Aorta (tissue), 5 donors: Measurements from ENCODE around the gene FRA10AC1. TPM values are rescaled to one million over a fixed set of nuclear protein-coding genes. Genes with fewer than 3 reads are reported as not detected.

Source experiments
- ATAC-seq: fragments of 200-7000 bp; cut with Tn5 transposase; one replicate; pipeline ENCODE4 v1.9.1; 2022; ENCODE audit warnings: moderate library complexity; ENCODE audit not compliant: low FRiP score
- DNase-seq, 2 donors: peaks; one replicate each; pipeline ENCODE4 v3.0.0-alpha.2; 2020
- H3K27ac ChIP-seq, 2 donors: one replicate each; pipeline ENCODE4 v1.5.1; 2013; ENCODE audit warnings: low read length in 2 of 2, mild to moderate bottlenecking in 2 of 2, moderate library complexity in 2 of 2, control low read depth in 1 of 2, inconsistent platforms in 1 of 2, low read depth in 1 of 2
- H3K27me3 ChIP-seq, 2 donors: one replicate each; pipeline ENCODE4 v1.6.1; 2013; ENCODE audit warnings: control low read depth in 1 of 2, low read length in 1 of 2, mild to moderate bottlenecking in 1 of 2, moderate library complexity in 1 of 2; ENCODE audit not compliant: insufficient read depth in 2 of 2, control insufficient read depth in 1 of 2
- H3K36me3 ChIP-seq, 2 donors: one replicate each; pipeline ENCODE4 v1.6.1; 2013; ENCODE audit warnings: control low read depth in 1 of 2, low read length in 1 of 2, mild to moderate bottlenecking in 1 of 2; ENCODE audit not compliant: insufficient read depth in 2 of 2, control insufficient read depth in 1 of 2
- H3K4me1 ChIP-seq, 2 donors: one replicate each; pipeline ENCODE4 v1.6.1; 2013; ENCODE audit warnings: low read length in 2 of 2, control low read depth in 1 of 2, mild to moderate bottlenecking in 1 of 2, moderate library complexity in 1 of 2; ENCODE audit not compliant: insufficient read depth in 2 of 2, control insufficient read depth in 1 of 2
- H3K4me3 ChIP-seq, 2 donors: one replicate each; pipeline ENCODE4 v1.5.1; 2013; ENCODE audit warnings: low read length in 2 of 2, control low read depth in 1 of 2, mild to moderate bottlenecking in 1 of 2
- H3K9me3 ChIP-seq: one replicate; pipeline ENCODE4 v1.6.1; 2013; ENCODE audit warnings: mild to moderate bottlenecking, low read length; ENCODE audit not compliant: control insufficient read depth
- WGBS, 2 donors: extraction: QIAGEN DNeasy Blood & Tissue Kit; methylation state at CpG; one replicate each; pipeline ENCODE4 v1.1.7; 2013; 5-methylcytosine and 5-hydroxymethylcytosine counted together
- intact Hi-C, 2 donors: fragments of 100-400 bp; cut with DNase I; formaldehyde crosslinking; loops; one replicate each; pipeline versions ENCODE4 v1.14.2 to v1.15.0; 2022
- polyA plus RNA-seq, 2 donors: library from polyadenylated mRNA; stranded (reverse); fragments of 200-250 nt; gene quantifications; one replicate each; pipeline ENCODE4 v1.2.3, GENCODE V29; 2013
- total RNA-seq, 2 donors: library from RNA; stranded (reverse); fragmentation: NEBNext Ultra II Directional; extraction: Animal tissue kit (Norgen Biotek cat#: 25700); gene quantifications; one replicate each; pipeline ENCODE4 v1.2.1, GENCODE V29; 2021
- donor health status: healthy with polysubstance abuse.
- donor health status: Bipolar disorder and iron deficiency.
- donor health status: DM: no; HTN: no; CAD: no.
- donor health status: DM: no; HTN: no; CAD: no.
- donor health status: DM: yes; HTN: yes; CAD: no.

The FRA10AC1 gene
- total and polyA plus RNA-seq, 4 donors: 15.0 to 32.5 (median 20.4) TPM

- Histone ChIP-seq H3K9me3 (no peaks in the 10 kb centered on the region), H3K4me3 (no peak overlapping the region), H3K36me3 (peaks cover 0 to 8% of the 10 kb centered on the region in 2 donors), H3K27me3 (no peaks in the 10 kb centered on the region), H3K27ac (no peak overlapping the region), H3K4me1 (no peaks in the 10 kb centered on the region)
- ATAC-seq (no peak), DNase-seq (no peak)
- intact Hi-C loops: no loop called here
These were observed 32.0 kb downstream of the FRA10AC1 start for GRCh38 chr10:93670372-93670771.

DNA sequence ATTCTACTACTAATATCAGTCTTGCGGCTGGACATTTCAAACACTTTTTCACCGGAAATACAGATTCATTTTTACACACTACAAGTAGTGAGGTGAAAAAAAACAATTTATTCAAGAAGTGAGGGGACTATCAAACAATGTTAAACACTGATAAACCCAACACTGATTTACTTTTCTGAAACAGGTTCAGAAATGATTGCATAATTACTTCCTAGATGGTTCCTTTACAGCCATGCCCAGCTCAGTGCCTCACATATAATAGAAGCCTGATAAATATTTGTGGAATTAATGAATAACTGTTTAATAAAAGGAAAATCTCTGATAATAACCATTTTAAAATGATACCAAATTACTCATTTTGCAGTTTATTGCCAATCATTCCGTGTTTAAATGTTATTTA, 34.6 kb downstream of the FRA10AC1 start:
- Histone ChIP-seq H3K27ac (no peak overlapping the region), H3K36me3 (peaks cover 0 to 8% of the 10 kb centered on the region in 2 donors), H3K4me1 (no peaks in the 10 kb centered on the region), H3K4me3 (no peak overlapping the region), H3K27me3 (no peaks in the 10 kb centered on the region), H3K9me3 (no peaks in the 10 kb centered on the region)
- WGBS, 2 donors: 94 to 95% methylated on average over 3 of the region's 3 CpGs
- intact Hi-C loops: no loop called here
- ATAC-seq (no peak), DNase-seq (no peak)

DNA sequence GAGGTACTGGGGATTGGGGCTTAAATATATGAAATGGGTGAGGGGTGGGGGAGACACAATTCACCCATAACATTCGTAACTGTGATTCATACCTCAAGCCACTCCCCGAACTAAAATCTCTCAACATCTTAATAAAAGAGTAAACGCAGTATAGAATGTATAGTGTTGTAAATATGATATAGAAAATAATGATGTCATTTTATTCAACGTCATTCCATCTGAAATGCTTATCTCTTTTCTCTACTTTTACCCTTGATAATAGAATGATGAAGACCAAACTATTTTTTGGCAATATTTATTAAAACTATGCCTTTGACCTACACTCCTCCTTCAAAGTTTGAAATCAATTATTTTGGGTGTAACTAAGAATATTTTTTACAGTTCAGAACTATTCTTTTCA, 36.4 kb downstream of the FRA10AC1 start:
- intact Hi-C loops: no loop called here
- no peak overlapping the region for H3K27ac ChIP-seq
- DNase-seq (no peak), ATAC-seq (no peak)
- no peaks in the 10 kb centered on the region for H3K4me1 ChIP-seq
- no peak overlapping the region for H3K4me3 ChIP-seq
- WGBS, 2 donors: 93 to 98% methylated on average over 4 of the region's 4 CpGs
- H3K36me3 ChIP-seq: peaks cover under 1 to 11% of the 10 kb centered on the region in 2 donors
- no peaks in the 10 kb centered on the region for H3K27me3 ChIP-seq
- H3K9me3 ChIP-seq: no peaks in the 10 kb centered on the region

DNA sequence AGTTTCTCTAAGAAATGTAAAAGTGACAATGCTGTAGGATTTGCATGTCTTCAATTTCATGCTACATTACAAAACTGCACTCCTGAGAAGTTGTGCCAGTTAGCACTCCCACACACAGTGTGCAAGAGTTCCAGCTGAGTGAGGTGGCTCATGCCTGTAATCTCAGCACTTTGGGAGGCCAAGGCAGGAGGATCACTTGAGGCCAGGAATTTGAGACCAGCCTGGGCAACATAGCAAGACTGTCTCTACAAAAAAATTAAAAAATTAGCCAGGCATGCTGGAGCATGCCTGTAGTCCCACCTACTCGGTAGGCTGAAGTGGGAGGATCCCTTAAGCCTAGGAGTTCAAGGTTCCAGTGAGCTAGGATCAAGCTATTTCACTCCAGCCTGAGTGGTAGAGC, 44.6 kb downstream of the FRA10AC1 start:
- Histone ChIP-seq H3K27ac (no peak overlapping the region), H3K9me3 (no peaks in the 10 kb centered on the region), H3K4me1 (no peaks in the 10 kb centered on the region), H3K27me3 (no peaks in the 10 kb centered on the region), H3K36me3 (peaks cover 4 to 5% of the 10 kb centered on the region in 2 donors), H3K4me3 (no peak overlapping the region)
- intact Hi-C loops: no loop called here
- ATAC-seq (no peak), DNase-seq (no peak)
- WGBS, 2 donors: 61 to 78% methylated on average over 1 of the region's 1 CpG

- H3K27ac ChIP-seq: no peak overlapping the region
- ATAC-seq (no peak), DNase-seq (no peak)
- H3K4me1 ChIP-seq: no peaks in the 10 kb centered on the region
- H3K36me3 ChIP-seq: peaks cover 0 to 5% of the 10 kb centered on the region in 2 donors
- intact Hi-C loops: no loop called here
- 46 to 48% methylated on average over 1 of the region's 1 CpG for WGBS, 2 donors
- H3K4me3 ChIP-seq: no peak overlapping the region
- H3K27me3 ChIP-seq: no peaks in the 10 kb centered on the region
- H3K9me3 ChIP-seq: no peaks in the 10 kb centered on the region
These were observed 46.2 kb downstream of the FRA10AC1 start for GRCh38 chr10:93656155-93656554.

DNA sequence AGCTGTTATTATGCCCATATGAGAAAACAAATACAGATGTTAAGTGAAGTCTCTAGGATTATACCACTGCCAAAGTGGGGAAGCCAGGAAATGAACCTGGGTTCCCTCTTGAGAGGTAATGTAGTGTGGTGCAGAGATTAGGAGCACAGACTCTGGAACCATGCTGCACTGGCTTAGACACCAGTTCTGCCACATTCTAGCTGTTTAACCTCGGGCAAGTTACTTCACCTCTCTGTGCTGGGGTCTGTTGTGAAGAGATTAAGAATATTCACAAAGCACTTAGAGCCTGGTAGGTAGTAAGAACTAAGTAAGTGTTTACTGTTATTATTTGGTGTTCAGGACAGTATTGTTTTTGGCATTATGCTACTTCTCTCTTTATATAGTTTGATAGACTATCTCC, 48.2 kb downstream of the FRA10AC1 start:
- Histone ChIP-seq H3K9me3 (no peaks in the 10 kb centered on the region), H3K27me3 (no peaks in the 10 kb centered on the region), H3K27ac (no peak overlapping the region), H3K4me3 (no peak overlapping the region), H3K4me1 (no peaks in the 10 kb centered on the region), H3K36me3 (no peaks in the 10 kb centered on the region)
- DNase-seq: no peak
- ATAC-seq: no peak
- intact Hi-C loops: no loop called here
- 83 to 85% methylated on average over 1 of the region's 1 CpG for WGBS, 2 donors

DNA sequence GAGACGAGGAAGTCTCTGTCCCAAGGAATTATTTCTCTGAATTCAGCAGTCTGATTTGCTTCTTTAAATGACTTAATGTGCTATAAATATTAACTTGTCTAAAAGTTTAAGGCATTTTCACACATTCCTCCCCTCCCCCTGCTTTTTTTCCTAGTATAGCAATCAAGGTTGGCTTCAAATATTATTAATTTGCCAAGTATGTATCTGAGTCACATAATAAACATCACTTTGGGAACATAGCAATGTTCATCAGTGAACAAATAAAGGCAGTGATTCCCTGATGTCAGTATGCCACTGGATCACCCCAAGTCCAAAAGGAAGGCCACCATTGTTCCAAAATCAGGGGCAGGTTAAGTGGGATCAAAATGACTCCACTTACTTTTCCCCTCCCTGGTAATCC, 49.5 kb downstream of the FRA10AC1 start:
- no peak overlapping the region for H3K27ac ChIP-seq
- no peak overlapping the region for H3K4me3 ChIP-seq
- no peaks in the 10 kb centered on the region for H3K27me3 ChIP-seq
- no peaks in the 10 kb centered on the region for H3K9me3 ChIP-seq
- intact Hi-C loops: no loop called here
- ATAC-seq (no peak), DNase-seq (no peak)
- WGBS, 2 donors: 0 to 13% methylated on average over 1 of the region's 1 CpG
- H3K36me3 ChIP-seq: no peaks in the 10 kb centered on the region
- H3K4me1 ChIP-seq: no peaks in the 10 kb centered on the region

GRCh38 chr10:93639791-93640190, 62.6 kb downstream of the FRA10AC1 start:
- Histone ChIP-seq H3K9me3 (no peaks in the 10 kb centered on the region), H3K4me1 (no peaks in the 10 kb centered on the region), H3K36me3 (no peaks in the 10 kb centered on the region), H3K27ac (no peak overlapping the region), H3K27me3 (no peaks in the 10 kb centered on the region), H3K4me3 (no peak overlapping the region)
- intact Hi-C loops: no loop called here
- no peak for ATAC-seq
- DNase-seq: no peak
- WGBS, 2 donors: 89 to 92% methylated on average over 7 of the region's 7 CpGs

- Histone ChIP-seq H3K4me3 (no peak overlapping the region), H3K27me3 (no peaks in the 10 kb centered on the region), H3K4me1 (no peaks in the 10 kb centered on the region), H3K27ac (no peak overlapping the region), H3K36me3 (no peaks in the 10 kb centered on the region), H3K9me3 (no peaks in the 10 kb centered on the region)
- ATAC-seq: no peak
- WGBS, 2 donors: 82 to 87% methylated on average over 15 of the region's 15 CpGs
- DNase-seq: no peak
- intact Hi-C loops: no loop called here
These were observed 71.5 kb downstream of the FRA10AC1 start for GRCh38 chr10:93630625-93631557.
